NCI-H1694 (cell line): Measurements from ENCODE around the gene PDK2.

ENCODE experiments used
- DNase-seq: peaks from one replicate; lab custom pipeline; 2025; lab: John Stamatoyannopoulos, UW

PDK2 gene

GRCh38 chr17:50135316-50136095, 40.4 kb downstream of the PDK2 start:
- no peak for DNase-seq

GRCh38 chr17:50136096-50136687, 41.0 kb downstream of the PDK2 start:
- no peak for DNase-seq

GRCh38 chr17:50137042-50137441, 41.9 kb downstream of the PDK2 start:
- no peak for DNase-seq

GRCh38 chr17:50139185-50139783, 44.1 kb downstream of the PDK2 start:
- no peak for DNase-seq

- DNase-seq: peak; percentile 45
Measured at GRCh38 chr17:50139950-50140885, 45.1 kb downstream of the PDK2 start.

- DNase-seq: no peak
Measured at GRCh38 chr17:50141026-50141744, 46.0 kb downstream of the PDK2 start.

- DNase-seq: no peak
Measured at GRCh38 chr17:50141745-50142110, 46.6 kb downstream of the PDK2 start.

- DNase-seq: no peak
Measured at GRCh38 chr17:50143461-50144176, 48.5 kb downstream of the PDK2 start.

GRCh38 chr17:50144355-50144754, 49.2 kb downstream of the PDK2 start:
- DNase-seq: no peak

- no peak for DNase-seq
Measured at GRCh38 chr17:50144845-50145531, 49.8 kb downstream of the PDK2 start.

GRCh38 chr17:50145532-50146229, 50.5 kb downstream of the PDK2 start:
- DNase-seq: no peak

GRCh38 chr17:50146230-50146926, 51.2 kb downstream of the PDK2 start:
- DNase-seq: no peak

- no peak for DNase-seq
Measured at GRCh38 chr17:50146927-50147665, 51.9 kb downstream of the PDK2 start.

- no peak for DNase-seq
Measured at GRCh38 chr17:50147841-50148225, 52.7 kb downstream of the PDK2 start.

- no peak for DNase-seq
Measured at GRCh38 chr17:50148226-50149090, 53.3 kb downstream of the PDK2 start.

- DNase-seq: no peak
Measured at GRCh38 chr17:50149091-50149416, 53.9 kb downstream of the PDK2 start.
